A673 (cell line): ENCODE measurements around the gene CARD9.

Source experiments
- EZH2 ChIP-seq: fragments of 200-600 bp; sonication (generic); IDR thresholded peaks from 2 replicates; pipeline ENCODE4 v1.6.1; 2017; ENCODE audit warnings: borderline replicate concordance, low read depth, mild to moderate bottlenecking, mixed read lengths, antibody characterized with exemption, low read length; ENCODE audit not compliant: poor library complexity, severe bottlenecking
- TF ChIP-seq, protein P1 (sequence below): fragments of 300-800, 200-600 bp; sonication (generic); conservative IDR thresholded peaks from 2 replicates; pipeline ENCODE4 v1.5.1; 2017; ENCODE audit warnings: low read depth, mild to moderate bottlenecking, antibody characterized with exemption, low read length, moderate library complexity, mixed read lengths

DNA sequence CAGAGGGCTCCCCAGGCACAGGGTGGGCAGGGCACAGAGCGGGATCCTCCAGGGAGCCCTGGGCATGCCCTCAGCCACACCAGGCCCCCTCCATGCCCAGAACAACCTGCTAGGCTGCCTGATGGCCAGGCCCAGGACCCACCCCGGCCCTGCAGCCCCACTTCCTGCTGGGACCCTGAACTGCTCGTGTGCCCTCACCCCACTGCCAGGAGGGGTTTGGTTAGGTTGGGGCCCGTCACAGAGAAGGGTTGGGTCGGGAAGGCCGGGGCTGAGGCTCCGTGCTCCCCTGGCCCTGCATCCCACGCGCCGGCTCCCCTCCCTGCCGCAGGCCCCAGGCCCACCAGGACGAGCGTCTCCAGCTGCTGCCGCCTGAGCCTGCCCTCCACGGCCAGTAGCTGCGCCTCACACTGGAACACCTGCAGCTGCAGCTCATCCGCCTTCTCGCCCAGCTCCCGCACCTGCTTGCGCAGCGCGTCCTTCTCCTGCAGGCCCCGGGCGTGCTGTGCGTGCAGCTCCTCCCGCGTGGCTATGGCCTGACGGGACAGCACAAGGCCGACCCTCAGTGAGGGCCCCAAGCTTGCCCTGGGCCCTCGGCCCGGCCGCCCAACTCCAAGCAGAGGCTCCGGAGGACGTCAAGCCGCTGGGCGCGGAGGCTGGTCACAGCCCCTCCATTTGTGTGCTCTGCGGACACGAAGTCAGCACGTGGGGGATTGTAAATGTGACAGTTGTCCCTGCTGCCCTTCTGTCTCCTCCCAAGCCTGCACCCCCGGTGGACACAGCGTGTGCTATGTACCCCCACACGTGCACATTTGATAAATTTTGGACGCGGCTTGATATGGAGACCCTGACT, 5.9 kb downstream of the CARD9 start:
- TF ChIP-seq, protein P1, sequence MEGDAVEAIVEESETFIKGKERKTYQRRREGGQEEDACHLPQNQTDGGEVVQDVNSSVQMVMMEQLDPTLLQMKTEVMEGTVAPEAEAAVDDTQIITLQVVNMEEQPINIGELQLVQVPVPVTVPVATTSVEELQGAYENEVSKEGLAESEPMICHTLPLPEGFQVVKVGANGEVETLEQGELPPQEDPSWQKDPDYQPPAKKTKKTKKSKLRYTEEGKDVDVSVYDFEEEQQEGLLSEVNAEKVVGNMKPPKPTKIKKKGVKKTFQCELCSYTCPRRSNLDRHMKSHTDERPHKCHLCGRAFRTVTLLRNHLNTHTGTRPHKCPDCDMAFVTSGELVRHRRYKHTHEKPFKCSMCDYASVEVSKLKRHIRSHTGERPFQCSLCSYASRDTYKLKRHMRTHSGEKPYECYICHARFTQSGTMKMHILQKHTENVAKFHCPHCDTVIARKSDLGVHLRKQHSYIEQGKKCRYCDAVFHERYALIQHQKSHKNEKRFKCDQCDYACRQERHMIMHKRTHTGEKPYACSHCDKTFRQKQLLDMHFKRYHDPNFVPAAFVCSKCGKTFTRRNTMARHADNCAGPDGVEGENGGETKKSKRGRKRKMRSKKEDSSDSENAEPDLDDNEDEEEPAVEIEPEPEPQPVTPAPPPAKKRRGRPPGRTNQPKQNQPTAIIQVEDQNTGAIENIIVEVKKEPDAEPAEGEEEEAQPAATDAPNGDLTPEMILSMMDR: no peak
- TF ChIP-seq EZH2: no peak
